Large intestine (tissue), 3 donors: ENCODE data around the gene TMEM125. TPM values are rescaled to one million over a fixed set of nuclear protein-coding genes. Genes with fewer than 3 reads are reported as not detected.

Experiments
- DNase-seq, 2 donors: peaks; one replicate each; pipeline versions ENCODE4 v3.0.0 to v3.0.0-alpha.2; 2013
- H3K27ac ChIP-seq: one replicate; pipeline ENCODE4 v1.5.1; 2013; ENCODE audit warnings: low read length
- H3K27me3 ChIP-seq: 2 replicates; pipeline ENCODE4 v1.6.1; 2013; ENCODE audit warnings: low read length; ENCODE audit not compliant: control insufficient read depth, insufficient read depth
- H3K36me3 ChIP-seq: 2 replicates; pipeline ENCODE4 v1.6.1; 2013; ENCODE audit warnings: low read length; ENCODE audit not compliant: control insufficient read depth, insufficient read depth
- H3K4me1 ChIP-seq: one replicate; pipeline ENCODE4 v1.6.1; 2013; ENCODE audit warnings: low read length; ENCODE audit not compliant: control insufficient read depth, insufficient read depth
- H3K4me3 ChIP-seq: one replicate; pipeline ENCODE4 v1.5.1; 2013; ENCODE audit warnings: low read length
- H3K9me3 ChIP-seq: one replicate; pipeline ENCODE4 v1.6.1; 2013; ENCODE audit warnings: mild to moderate bottlenecking, low read depth, low read length, moderate library complexity; ENCODE audit not compliant: control insufficient read depth
- WGBS: methylation state at CpG from one replicate; pipeline ENCODE4 v1.1.5; 2013; ENCODE audit warnings: low lambda C conversion rate; ENCODE audit not compliant: insufficient coverage; 5-methylcytosine and 5-hydroxymethylcytosine counted together
- polyA plus RNA-seq: library from polyadenylated mRNA; unstranded; fragments of 120-200 nt; gene quantifications from one replicate; pipeline ENCODE4 v1.2.1, GENCODE V29; 2013

Gene TMEM125
- polyA plus RNA-seq, 1 donor: 29.7 TPM

GRCh38 chr1:43312212-43312623 is 42.4 kb downstream of the TMEM125 start:
- no peak overlapping the region for H3K4me3 ChIP-seq
- H3K36me3 ChIP-seq: no peaks in the 10 kb centered on the region
- H3K27me3 ChIP-seq: no peaks in the 10 kb centered on the region
- H3K9me3 ChIP-seq: no peaks in the 10 kb centered on the region
- H3K4me1 ChIP-seq: no peaks in the 10 kb centered on the region
- H3K27ac ChIP-seq: no peak overlapping the region
- no CpG with 5 or more reads among the region's 19 CpGs for WGBS
- DNase-seq: no peak

GRCh38 chr1:43312663-43313515 is 43.1 kb downstream of the TMEM125 start:
- no peaks in the 10 kb centered on the region for H3K36me3 ChIP-seq
- no peaks in the 10 kb centered on the region for H3K27me3 ChIP-seq
- H3K4me3 ChIP-seq: no peak overlapping the region
- DNase-seq: no peak
- WGBS: 80% methylated on average over 1 of the region's 24 CpGs
- H3K4me1 ChIP-seq: no peaks in the 10 kb centered on the region
- no peak overlapping the region for H3K27ac ChIP-seq
- no peaks in the 10 kb centered on the region for H3K9me3 ChIP-seq

GRCh38 chr1:43313771-43314170 is 44.0 kb downstream of the TMEM125 start:
- DNase-seq: no peak
- Histone ChIP-seq H3K4me3 (no peak overlapping the region), H3K4me1 (no peaks in the 10 kb centered on the region), H3K36me3 (no peaks in the 10 kb centered on the region), H3K9me3 (no peaks in the 10 kb centered on the region), H3K27me3 (no peaks in the 10 kb centered on the region), H3K27ac (no peak overlapping the region)
- no CpG with 5 or more reads among the region's 10 CpGs for WGBS

GRCh38 chr1:43314233-43314632 is 44.5 kb downstream of the TMEM125 start:
- Histone ChIP-seq H3K27ac (no peak overlapping the region), H3K4me3 (no peak overlapping the region), H3K4me1 (no peaks in the 10 kb centered on the region), H3K36me3 (no peaks in the 10 kb centered on the region), H3K9me3 (no peaks in the 10 kb centered on the region), H3K27me3 (no peaks in the 10 kb centered on the region)
- no CpG with 5 or more reads among the region's 5 CpGs for WGBS
- DNase-seq: no peak

- Histone ChIP-seq H3K9me3 (no peaks in the 10 kb centered on the region), H3K4me3 (no peak overlapping the region), H3K27me3 (no peaks in the 10 kb centered on the region), H3K4me1 (no peaks in the 10 kb centered on the region), H3K36me3 (no peaks in the 10 kb centered on the region), H3K27ac (no peak overlapping the region)
- WGBS: no CpG with 5 or more reads among the region's 3 CpGs
- no peak for DNase-seq
These were observed 45.7 kb downstream of the TMEM125 start for GRCh38 chr1:43315481-43315880.

- Histone ChIP-seq H3K36me3 (no peaks in the 10 kb centered on the region), H3K27me3 (no peaks in the 10 kb centered on the region), H3K9me3 (no peaks in the 10 kb centered on the region), H3K4me1 (no peaks in the 10 kb centered on the region), H3K27ac (no peak overlapping the region), H3K4me3 (no peak overlapping the region)
- WGBS: no CpG with 5 or more reads among the region's 10 CpGs
- DNase-seq: no peak
These were observed 46.4 kb downstream of the TMEM125 start for GRCh38 chr1:43315963-43316737.

- no peaks in the 10 kb centered on the region for H3K27me3 ChIP-seq
- no peak overlapping the region for H3K4me3 ChIP-seq
- no peak for DNase-seq
- no peaks in the 10 kb centered on the region for H3K36me3 ChIP-seq
- no CpG with 5 or more reads among the region's 16 CpGs for WGBS
- H3K9me3 ChIP-seq: no peaks in the 10 kb centered on the region
- H3K4me1 ChIP-seq: no peaks in the 10 kb centered on the region
- H3K27ac ChIP-seq: no peak overlapping the region
These were observed 47.1 kb downstream of the TMEM125 start for GRCh38 chr1:43316738-43317520.

- H3K4me1 ChIP-seq: no peaks in the 10 kb centered on the region
- no peaks in the 10 kb centered on the region for H3K9me3 ChIP-seq
- no peak for DNase-seq
- WGBS: no CpG with 5 or more reads among the region's 15 CpGs
- H3K27ac ChIP-seq: no peak overlapping the region
- no peaks in the 10 kb centered on the region for H3K36me3 ChIP-seq
- no peak overlapping the region for H3K4me3 ChIP-seq
- no peaks in the 10 kb centered on the region for H3K27me3 ChIP-seq
These were observed 48.2 kb downstream of the TMEM125 start for GRCh38 chr1:43317817-43318471.

- Histone ChIP-seq H3K4me1 (no peaks in the 10 kb centered on the region), H3K27ac (no peak overlapping the region), H3K9me3 (no peaks in the 10 kb centered on the region), H3K36me3 (no peaks in the 10 kb centered on the region), H3K27me3 (no peaks in the 10 kb centered on the region), H3K4me3 (no peak overlapping the region)
- no CpG with 5 or more reads among the region's 4 CpGs for WGBS
- DNase-seq: no peak
These were observed 49.0 kb downstream of the TMEM125 start for GRCh38 chr1:43318831-43319230.

GRCh38 chr1:43319288-43319687 is 49.5 kb downstream of the TMEM125 start:
- no CpG with 5 or more reads among the region's 5 CpGs for WGBS
- Histone ChIP-seq H3K4me1 (no peaks in the 10 kb centered on the region), H3K27ac (no peak overlapping the region), H3K36me3 (no peaks in the 10 kb centered on the region), H3K9me3 (no peaks in the 10 kb centered on the region), H3K4me3 (no peak overlapping the region), H3K27me3 (no peaks in the 10 kb centered on the region)
- DNase-seq: no peak
